Stimulated activated CD8-positive, alpha-beta memory T cell treated with anti-CD3 and anti-CD28 coated beads, Interleukin-7, amount 100 ng/mL, for 24 hours (primary cell): ENCODE measurements around the gene COG3.

Experiments
- DNase-seq: peaks from one replicate; pipeline ENCODE4 v3.0.0-alpha.2; 2020; ENCODE audit warnings: low read depth

The COG3 gene

GRCh38 chr13:45506811-45507210 lies 42.1 kb downstream of the COG3 start:
- no peak for DNase-seq

DNA sequence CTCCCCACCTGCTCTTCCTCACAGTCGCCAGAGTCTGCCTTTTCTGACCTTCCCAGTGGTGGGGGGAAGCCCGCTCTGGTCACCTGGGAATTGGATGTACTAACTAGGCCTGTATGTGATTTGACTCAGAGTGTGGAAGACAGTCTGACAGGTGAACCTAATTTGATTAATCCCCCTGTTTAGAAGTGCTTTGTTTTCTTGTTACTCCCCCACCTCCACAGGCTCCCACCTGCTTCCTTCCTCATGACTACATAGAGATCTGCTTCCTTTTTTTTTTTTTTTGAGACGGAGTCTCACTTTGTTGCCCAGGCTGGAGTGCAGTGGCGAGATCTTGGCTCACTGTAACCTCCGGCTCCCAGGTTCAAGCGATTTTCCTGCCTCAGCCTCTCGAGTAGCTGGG lies 44.0 kb downstream of the COG3 start:
- DNase-seq, result no peak

DNA sequence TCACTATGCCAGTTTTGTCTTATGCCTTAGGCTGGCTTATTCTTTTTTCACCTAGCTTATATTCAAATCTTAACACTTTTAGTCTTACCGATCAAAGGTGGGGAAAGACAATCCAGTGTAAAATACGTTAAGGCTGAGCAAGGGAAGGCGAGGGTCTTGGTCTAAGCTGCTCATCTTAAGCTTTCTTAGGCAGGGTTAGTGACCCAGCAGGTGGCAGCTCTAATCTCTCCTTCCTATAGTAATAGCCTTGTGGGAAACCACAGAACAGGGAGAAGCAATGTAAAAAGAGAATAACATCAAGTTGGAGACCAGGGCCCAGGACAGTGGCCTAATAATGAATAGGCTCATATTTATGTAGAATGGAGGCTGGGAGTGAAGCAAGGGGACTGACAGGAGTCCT lies 45.9 kb downstream of the COG3 start:
- DNase-seq, result no peak

- no peak for DNase-seq
Measured at GRCh38 chr13:45511310-45512097, 46.8 kb downstream of the COG3 start.

DNA sequence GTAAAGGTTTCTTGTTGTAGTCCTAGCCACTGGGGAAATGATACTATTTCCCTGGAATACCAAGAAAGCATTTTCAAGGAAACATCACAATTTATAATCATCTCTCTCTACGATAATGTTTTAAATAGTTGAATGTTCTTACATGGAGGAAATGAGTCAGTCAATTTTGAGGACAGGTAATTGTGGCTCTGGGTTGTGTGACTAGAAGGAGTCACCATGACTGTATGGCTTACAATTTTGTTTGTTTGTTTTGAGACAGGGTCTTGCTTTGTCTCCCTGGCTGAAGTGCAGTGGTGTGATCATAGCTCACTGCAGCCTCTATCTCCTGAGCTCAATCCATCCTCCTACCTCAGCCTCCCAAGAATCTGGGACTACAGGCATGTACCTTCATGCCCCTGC lies 47.4 kb downstream of the COG3 start:
- DNase-seq, result no peak

GRCh38 chr13:45516757-45517156 lies 52.0 kb downstream of the COG3 start:
- DNase-seq, result no peak

DNA sequence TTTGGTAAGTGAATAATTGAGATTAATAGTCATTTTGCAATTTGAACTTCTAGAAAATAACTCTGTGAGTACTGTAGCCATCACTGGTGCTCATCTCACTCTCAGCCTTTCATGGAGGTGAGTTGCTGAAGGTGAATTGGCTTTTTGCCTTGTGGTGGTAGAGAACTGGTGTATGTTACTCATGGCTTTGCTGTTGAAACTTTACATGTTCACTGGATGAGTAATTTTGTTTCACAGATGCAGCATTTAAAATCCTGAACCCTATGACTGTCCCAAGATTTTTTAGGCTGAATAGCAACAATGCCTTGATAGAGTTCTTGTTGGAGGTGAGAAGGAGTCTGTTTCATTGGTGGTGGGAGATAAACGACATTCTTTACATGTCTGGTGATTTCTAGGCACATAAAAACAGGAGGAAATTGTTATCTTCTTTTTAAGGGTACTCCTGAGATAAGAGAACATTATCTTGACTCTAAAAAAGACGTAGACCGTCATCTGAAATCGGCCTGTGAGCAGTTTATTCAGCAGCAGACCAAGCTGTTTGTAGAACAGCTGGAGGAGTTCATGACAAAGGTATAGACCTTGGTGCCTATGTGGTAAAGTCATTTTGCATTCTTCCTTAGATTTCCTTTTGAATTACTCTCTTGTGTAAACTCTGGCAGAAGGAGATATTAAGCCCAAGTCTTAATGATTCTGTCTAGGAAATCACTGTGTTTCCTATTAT lies 53.9 kb downstream of the COG3 start:
- no peak for DNase-seq

GRCh38 chr13:45519493-45519892 lies 54.8 kb downstream of the COG3 start:
- no peak for DNase-seq

GRCh38 chr13:45521297-45521696 lies 56.6 kb downstream of the COG3 start:
- DNase-seq, result no peak

- no peak for DNase-seq
Measured at GRCh38 chr13:45522571-45522970, 57.8 kb downstream of the COG3 start.

- DNase-seq, result no peak
Measured at GRCh38 chr13:45527699-45528462, 63.1 kb downstream of the COG3 start.

GRCh38 chr13:45529758-45530157 lies 65.0 kb downstream of the COG3 start:
- no peak for DNase-seq

- DNase-seq, result no peak
Measured at GRCh38 chr13:45534604-45535003, 69.9 kb downstream of the COG3 start.

DNA sequence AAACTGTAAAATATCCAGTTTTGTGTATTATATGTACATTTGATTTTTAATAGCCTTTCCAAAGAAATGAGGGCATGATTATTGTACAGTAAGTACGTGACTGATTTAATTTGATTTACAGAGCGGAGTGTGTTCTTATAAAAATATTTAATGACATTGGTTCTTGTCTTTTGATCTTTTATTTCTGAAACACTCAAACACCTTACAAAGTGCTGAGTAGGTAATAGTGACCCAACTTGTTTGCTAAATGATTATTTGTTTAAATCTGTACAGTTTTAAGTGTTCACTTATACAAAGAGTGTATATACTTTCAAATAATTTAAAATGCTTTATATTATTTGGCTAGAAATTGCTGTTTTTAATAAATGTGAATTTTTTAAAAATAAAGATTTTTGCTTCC lies 71.5 kb downstream of the COG3 start:
- no peak for DNase-seq

- DNase-seq, result no peak
Measured at GRCh38 chr13:45537516-45537915, 72.8 kb downstream of the COG3 start.

GRCh38 chr13:45538382-45538781 lies 73.6 kb downstream of the COG3 start:
- DNase-seq, result no peak

- no peak for DNase-seq
Measured at GRCh38 chr13:45540195-45540594, 75.5 kb downstream of the COG3 start.

GRCh38 chr13:45540864-45541263 lies 76.1 kb downstream of the COG3 start:
- DNase-seq, result no peak

DNA sequence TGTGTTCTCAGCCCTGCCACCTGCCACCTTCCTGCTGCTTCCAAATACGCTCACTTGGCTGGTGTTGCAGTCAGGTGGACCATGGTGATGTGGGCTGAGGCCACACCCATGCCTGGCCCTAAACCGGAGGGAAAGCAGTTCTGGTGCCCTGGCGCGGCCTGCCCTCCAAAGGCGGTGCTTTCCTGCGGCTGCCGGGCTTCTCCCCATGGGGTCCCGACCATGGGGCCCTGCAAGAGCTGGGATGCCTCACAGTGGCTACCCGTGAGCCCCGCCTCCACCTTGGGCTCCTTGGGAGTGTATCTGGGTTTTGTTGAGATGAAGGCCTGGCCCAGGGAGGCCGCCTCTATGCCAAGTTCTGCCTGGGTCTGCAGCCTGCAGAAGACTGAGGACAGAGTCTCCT lies 77.1 kb downstream of the COG3 start:
- DNase-seq, result no peak

DNA sequence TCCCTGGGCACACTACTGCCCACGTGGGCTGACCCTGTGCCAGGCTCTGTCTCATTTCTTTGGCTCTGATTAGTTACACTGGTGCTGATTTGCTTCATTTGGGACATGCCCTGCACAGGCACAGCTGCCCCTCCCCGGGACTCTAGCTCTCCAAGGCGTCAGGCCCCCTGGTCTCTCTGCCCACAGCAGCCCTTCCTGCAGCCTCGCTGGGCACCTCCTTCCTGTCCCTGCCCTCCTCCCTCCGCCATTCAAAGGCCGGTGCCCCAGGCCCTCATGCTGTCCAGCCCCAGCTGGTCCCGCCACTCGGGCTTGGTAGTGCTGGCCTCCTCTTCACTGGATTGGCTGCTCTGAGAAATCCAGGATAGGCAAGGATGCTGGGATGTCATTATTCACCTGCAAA lies 77.7 kb downstream of the COG3 start:
- DNase-seq, result no peak

DNA sequence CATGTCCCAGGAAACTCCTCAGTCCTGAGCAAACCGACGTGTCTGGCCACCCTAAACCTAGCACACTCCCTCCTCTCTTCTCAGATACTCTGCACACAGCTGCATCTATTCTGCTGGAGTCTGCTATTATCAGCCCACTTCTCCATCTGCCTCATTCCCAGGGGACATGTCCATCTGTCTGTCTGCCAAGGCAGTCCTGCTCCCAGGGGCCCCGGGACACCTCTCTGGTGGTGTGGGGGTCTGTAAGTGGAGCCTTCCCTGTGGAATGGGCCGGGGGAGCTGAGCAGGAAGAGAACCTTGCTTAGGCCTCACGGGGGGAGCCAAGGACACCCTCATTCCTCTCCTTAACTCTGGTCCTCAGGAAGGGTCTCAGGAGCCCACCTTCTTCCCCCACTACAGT lies 78.1 kb downstream of the COG3 start:
- DNase-seq, result no peak

DNA sequence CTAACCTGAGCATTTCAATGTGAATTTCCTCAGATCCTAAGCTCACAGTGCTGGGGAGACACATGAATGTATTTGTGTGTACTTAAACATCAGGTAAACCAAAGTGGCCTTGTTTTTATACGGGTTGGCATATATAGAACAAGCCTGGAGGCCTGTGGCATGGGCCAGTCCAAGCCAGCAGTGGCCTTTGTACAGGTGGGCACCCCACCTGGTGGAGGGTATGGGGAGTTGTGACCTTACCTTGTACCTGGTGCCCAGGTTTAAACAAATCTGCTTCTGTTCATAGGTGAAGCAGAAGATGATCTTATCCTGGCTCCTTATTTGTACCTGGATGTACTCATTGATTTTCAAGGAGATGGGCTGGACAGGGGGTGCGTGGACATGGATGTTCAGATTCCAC lies 79.8 kb downstream of the COG3 start:
- DNase-seq, result no peak
